Measurements from ENCODE around the gene FIP1L1. TPM values are rescaled to one million over a fixed set of nuclear protein-coding genes. Genes with fewer than 3 reads are reported as not detected.
A peak's percentile ranks its signal among the peaks of the same experiment; 100 is the strongest.

Gene FIP1L1
- total and polyA plus RNA-seq, 2 of the 13 experiments (the other 11 are each of a cell fraction or from before 2014, with no cell fraction given), result 14.9 to 69.4 TPM

- H3K27ac ChIP-seq (ENCODE audit: extremely low read length, insufficient read depth, low read length), result no peak overlapping the region
- H3K36me3 ChIP-seq (replicated peaks in 1 of 2; ENCODE audit: control insufficient read depth in 1 of 2, insufficient read depth in 2 of 2, low read length in 2 of 2), result no peaks in the 10 kb centered on the region
- no peaks in the 10 kb centered on the region for H3K79me2 ChIP-seq (ENCODE audit: insufficient read depth, low read length)
- peaks cover 11% of the 10 kb centered on the region for H3K4me1 ChIP-seq (ENCODE audit: insufficient read depth, low read length)
- ChIA-PET CTCF (ENCODE audit: low intra/inter-chr PET ratio, low total read pairs) (no interaction called here), POLR2A (no interaction called here)
- no peak overlapping the region for H3K9ac ChIP-seq (ENCODE audit: insufficient read depth, low read depth, low read length)
- H2AFZ ChIP-seq (ENCODE audit: low read length), result no peak overlapping the region
- WGBS (ENCODE audit: low lambda C conversion rate), result 65% methylated on average over 8 of the region's 10 CpGs
- in situ Hi-C loops (cut with HindIII; ENCODE audit: extremely low pct_ligation_motif_present, low pct_unique_long_range_greater_than_20kb) (loop anchor here (25.0 kb wide), 1 partner anchor 761 kb away; the partner anchor contains the start of gene PDGFRA), intact Hi-C loops (cut with micrococcal nuclease; ENCODE audit: unreplicated experiment) (no loop called here)
- no peaks in the 10 kb centered on the region for H3K9me3 ChIP-seq (ENCODE audit: low read length)
- H3K4me3 ChIP-seq (replicated peaks in 1 of 3; ENCODE audit: insufficient read depth in 1 of 3, low read depth in 2 of 3, low read length in 3 of 3), result no peak overlapping the region
- ATAC-seq, result peak; percentile 64
- H3K4me2 ChIP-seq (ENCODE audit: low read depth, low read length), result peak overlapping the region; percentile 34; the same call in 1 of the 2 replicates
- no TSS peak for BruUV-seq (replicated peaks)
- DNase-seq (ENCODE audit: low spot score), result no peak
- no peaks in the 10 kb centered on the region for H4K20me1 ChIP-seq (ENCODE audit: insufficient read depth, low read length)
- peaks cover 0 to 4% of the 10 kb centered on the region in 2 experiments; a peak in 1 of 5 replicates for H3K27me3 ChIP-seq (ENCODE audit: control insufficient read depth in 1 of 2, insufficient read depth in 2 of 2, low read length in 2 of 2)
- FAIRE-seq, result no peak
- no peak for TF ChIP-seq RFX1 (IDR thresholded peaks at IDR 0.05)
- TF ChIP-seq ZNF850 (CRISPR knock-in tag; conservative IDR thresholded peaks at IDR 0.05), result no peak
- TF ChIP-seq MATR3 (CRISPR knock-in tag; IDR thresholded peaks at IDR 0.05), result no peak
- TF ChIP-seq HMGA1 (CRISPR knock-in tag; conservative IDR thresholded peaks at IDR 0.05), result no peak
- no peak for TF ChIP-seq PLRG1 (conservative IDR thresholded peaks at IDR 0.05)
- no peak for TF ChIP-seq ZNF318 (CRISPR knock-in tag; IDR thresholded peaks at IDR 0.05)
- TF ChIP-seq GABPB1 (CRISPR knock-in tag; IDR thresholded peaks at IDR 0.05), result no peak
- TF ChIP-seq PLSCR1 (CRISPR knock-in tag; IDR thresholded peaks at IDR 0.05; ENCODE audit: borderline replicate concordance), result no peak
- no peak for TF ChIP-seq ZFP36L2 (CRISPR knock-in tag; IDR thresholded peaks at IDR 0.05)
- TF ChIP-seq ZNF790 (CRISPR knock-in tag; IDR thresholded peaks at IDR 0.05; ENCODE audit: borderline replicate concordance), result no peak
Observed at GRCh38 chr4:53476232-53477037, 99.0 kb downstream of the FIP1L1 start.
